GM15510 (cell line): Measurements from ENCODE around the gene TAS2R19.

Experiments
- POLR2A ChIP-seq: IDR thresholded peaks from 3 replicates; pipeline ENCODE4 v1.6.1; 2011; ENCODE audit warnings: borderline replicate concordance; ENCODE audit not compliant: insufficient read length; ENCODE audit errors: extremely low read depth

TAS2R19 gene

GRCh38 chr12:11015775-11016430 lies 6.5 kb downstream of the TAS2R19 start:
- TF ChIP-seq POLR2A = no peak

- TF ChIP-seq POLR2A = no peak
Observed at GRCh38 chr12:11014234-11014633, 8.2 kb downstream of the TAS2R19 start.

DNA sequence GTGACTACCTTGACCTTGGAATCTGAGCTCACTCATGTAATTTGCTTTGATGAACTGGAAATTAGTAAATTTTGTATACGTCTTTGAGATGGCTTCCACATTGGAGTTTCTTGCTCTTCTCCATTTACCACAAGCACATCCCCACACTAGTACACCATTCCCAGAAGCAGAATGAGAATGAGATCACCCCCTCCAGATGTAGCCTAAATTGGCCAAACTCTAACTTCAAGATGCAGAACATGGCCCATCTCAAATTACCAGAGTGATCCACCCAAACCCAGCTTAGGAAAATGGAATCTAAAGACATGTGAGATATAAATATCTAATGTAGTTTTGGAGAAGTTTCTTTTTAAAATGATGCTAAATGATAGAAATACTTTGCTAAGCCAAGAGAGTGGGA lies 14.8 kb downstream of the TAS2R19 start:
- no peak for TF ChIP-seq POLR2A

DNA sequence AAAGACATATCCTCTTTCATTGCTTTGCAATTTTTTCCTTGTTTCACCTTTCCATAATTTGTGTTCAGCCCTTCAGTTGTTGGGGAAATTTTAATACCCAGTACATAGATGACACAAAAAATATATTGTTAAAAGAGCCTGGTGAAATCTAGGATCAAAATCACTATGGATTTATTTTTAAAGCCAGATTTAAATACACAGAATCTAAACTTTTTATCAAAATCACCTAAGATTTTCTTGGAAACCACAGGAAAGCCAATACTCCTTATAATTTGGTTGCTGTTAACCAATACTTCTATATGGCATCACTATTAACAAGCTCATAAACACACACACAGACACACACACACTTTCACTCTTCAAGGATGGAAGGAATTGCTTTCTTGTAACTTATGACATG lies 24.2 kb downstream of the TAS2R19 start, which contains the start of gene TAS2R20:
Gene TAS2R20 (minus strand): TSS at position 101 of the 400 bp plus-strand sequence. CDS start 429 bp downstream, outside the sequence.
- no peak for TF ChIP-seq POLR2A

DNA sequence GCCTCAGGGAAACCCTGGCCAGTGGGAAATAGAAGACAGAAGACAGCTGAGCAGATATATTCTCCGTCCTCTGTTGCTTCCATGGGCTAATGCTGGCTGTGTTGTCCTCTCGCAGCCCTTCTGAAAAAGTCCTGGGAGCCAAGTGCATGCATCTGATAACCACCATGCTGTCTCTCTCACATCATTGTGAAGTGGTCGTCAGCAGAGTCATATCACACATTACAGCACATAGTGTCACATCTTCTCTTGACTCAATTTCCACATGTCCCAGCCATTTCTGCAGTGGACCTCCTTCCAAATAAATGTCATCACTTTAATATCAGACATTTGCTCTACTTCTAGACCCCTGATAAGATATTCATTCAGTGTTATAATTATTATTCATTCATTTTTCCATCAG lies 28.1 kb downstream of the TAS2R19 start:
- no peak for TF ChIP-seq POLR2A

DNA sequence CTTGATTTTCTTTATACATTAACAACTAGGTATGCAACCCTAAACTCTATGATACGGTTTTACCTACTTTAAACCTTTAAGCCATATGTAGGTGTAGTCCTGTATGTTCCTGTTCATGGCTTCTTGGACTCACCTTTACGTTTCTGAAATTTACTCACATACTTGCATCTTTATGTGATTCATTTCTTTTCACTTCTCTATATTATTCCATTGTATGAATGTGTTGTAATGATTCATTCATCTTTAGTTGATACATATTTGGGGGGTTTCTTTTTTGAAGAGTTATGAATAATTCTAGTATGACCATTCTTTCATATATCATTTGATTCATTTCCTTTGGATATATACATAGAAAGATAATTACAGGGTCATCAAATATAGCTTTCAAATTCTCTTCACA lies 33.3 kb downstream of the TAS2R19 start:
- TF ChIP-seq POLR2A = no peak

DNA sequence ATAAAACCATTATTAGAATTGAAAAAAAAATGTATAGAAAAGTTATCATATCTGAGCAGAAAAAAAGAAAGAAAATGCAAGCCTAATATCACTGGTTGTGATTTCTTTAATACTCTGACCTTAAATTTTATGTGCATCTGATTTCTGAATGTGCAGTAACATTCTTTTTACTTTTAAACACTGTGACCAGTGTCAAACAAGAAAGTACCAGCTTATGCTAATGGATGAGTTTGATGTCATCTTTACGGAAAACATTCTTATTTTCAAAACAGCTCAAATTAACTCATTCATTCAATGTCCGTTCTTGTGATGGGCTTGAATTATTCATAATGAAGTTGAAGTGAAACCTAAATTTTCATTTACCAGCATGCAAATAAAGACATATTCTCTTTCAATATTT lies 35.6 kb downstream of the TAS2R19 start, which contains the start of gene TAS2R50:
Gene TAS2R50 (minus strand): TSS at position 101 of the 400 bp plus-strand sequence. CDS start 52 bp downstream, at position 49.
- no peak for TF ChIP-seq POLR2A

GRCh38 chr12:10982244-10982643 lies 40.2 kb downstream of the TAS2R19 start:
- no peak for TF ChIP-seq POLR2A

DNA sequence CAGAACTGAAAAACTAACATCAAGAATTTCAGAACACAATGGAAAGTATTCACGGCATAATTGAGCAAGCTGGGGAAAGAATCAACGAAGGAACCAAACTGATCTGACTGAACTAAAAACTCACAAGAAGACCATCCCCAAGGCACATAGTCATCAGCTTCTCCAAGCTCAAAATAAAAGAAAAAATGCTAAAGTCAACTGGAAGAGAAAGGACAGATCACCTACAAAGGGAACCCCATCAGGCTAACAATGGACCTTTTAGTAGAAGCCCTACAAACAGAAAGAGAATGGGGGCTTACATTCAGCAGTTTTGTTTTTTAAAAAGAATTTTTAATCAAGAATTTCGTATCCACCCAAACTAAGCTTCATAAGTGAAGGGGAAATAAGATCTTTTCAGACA lies 47.5 kb downstream of the TAS2R19 start:
- no peak for TF ChIP-seq POLR2A
